BLaER1 (cell line): ENCODE results near the gene TMEM94.
A peak's percentile ranks its signal among the peaks of the same experiment; 100 is the strongest.

Source experiments
- H3K27ac ChIP-seq: shearing (Covaris generic); formaldehyde crosslinking; 2 replicates; pipeline ENCODE4 v1.8.1; 2022
- H3K27me3 ChIP-seq: shearing (Covaris generic); formaldehyde crosslinking; 2 replicates; pipeline ENCODE4 v1.8.1; 2022
- H3K36me3 ChIP-seq: shearing (Covaris generic); formaldehyde crosslinking; 2 replicates; pipeline ENCODE4 v1.8.1; 2022
- H3K4me1 ChIP-seq: shearing (Covaris generic); formaldehyde crosslinking; 2 replicates; pipeline ENCODE4 v1.8.1; 2022
- H3K4me2 ChIP-seq: shearing (Covaris generic); formaldehyde crosslinking; 2 replicates; pipeline ENCODE4 v1.8.1; 2022
- H3K4me3 ChIP-seq: shearing (Covaris generic); formaldehyde crosslinking; 2 replicates; pipeline ENCODE4 v1.8.1; 2022
- H3K9ac ChIP-seq: shearing (Covaris generic); formaldehyde crosslinking; 2 replicates; pipeline ENCODE4 v1.8.1; 2022
- H3K9me3 ChIP-seq: shearing (Covaris generic); formaldehyde crosslinking; 2 replicates; pipeline ENCODE4 v1.8.1; 2022
- H4K20me1 ChIP-seq: shearing (Covaris generic); formaldehyde crosslinking; 2 replicates; pipeline ENCODE4 v1.8.1; 2022
- Cebpa-rat ChIP-seq: shearing (Covaris generic); IDR thresholded peaks from 2 replicates; pipeline ENCODE4 v1.8.1; 2022

TMEM94 gene

GRCh38 chr17:75505640-75506039 lies 49.2 kb downstream of the TMEM94 start:
- H4K20me1 ChIP-seq = peaks cover 47% of the 10 kb centered on the region
- peaks cover 97% of the 10 kb centered on the region for H3K4me1 ChIP-seq
- H3K27ac ChIP-seq = peak overlapping the region; percentile 38
- peak overlapping the region; percentile 73 for H3K4me2 ChIP-seq
- H3K9me3 ChIP-seq = no peaks in the 10 kb centered on the region
- 0 out of 2 replicates have a peak overlapping the region, but pooled peaks have one; percentile 38 for H3K9ac ChIP-seq
- H3K27me3 ChIP-seq = no peaks in the 10 kb centered on the region
- H3K4me3 ChIP-seq = no peak overlapping the region
- peaks cover 97% of the 10 kb centered on the region for H3K36me3 ChIP-seq
- TF ChIP-seq Cebpa-rat = no peak

GRCh38 chr17:75506134-75506533 lies 49.7 kb downstream of the TMEM94 start:
- Histone ChIP-seq H3K9me3 (no peaks in the 10 kb centered on the region), H3K27me3 (no peaks in the 10 kb centered on the region), H3K4me1 (peaks cover 97% of the 10 kb centered on the region), H3K4me3 (no peak overlapping the region), H3K36me3 (peaks cover 97% of the 10 kb centered on the region), H3K27ac (peak overlapping the region; percentile 38), H3K4me2 (peak overlapping the region; percentile 73), H4K20me1 (peaks cover 52% of the 10 kb centered on the region), H3K9ac (0 out of 2 replicates have a peak overlapping the region, but pooled peaks have one; percentile 38)
- no peak for TF ChIP-seq Cebpa-rat

DNA sequence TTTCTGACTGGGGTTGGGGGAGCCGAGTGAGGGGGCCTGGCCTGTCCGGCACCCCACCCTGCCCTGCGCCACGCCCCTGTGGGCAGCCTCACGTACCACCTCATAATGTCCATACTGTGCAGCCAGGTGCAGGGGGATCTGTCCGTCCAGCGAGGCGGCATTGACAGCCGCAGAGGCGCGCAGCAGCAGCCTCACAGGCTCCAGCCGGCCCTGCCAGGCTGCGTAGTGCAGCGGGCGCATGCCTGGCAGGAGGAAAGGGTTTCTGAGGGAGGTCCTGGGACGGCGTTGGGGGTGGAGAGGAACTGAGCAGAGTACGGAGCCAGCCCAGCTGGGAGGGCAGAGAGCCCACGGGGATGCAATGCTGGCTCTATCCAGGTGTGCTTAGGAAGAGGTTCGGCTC lies 50.5 kb downstream of the TMEM94 start:
- H3K9ac ChIP-seq = peak overlapping the region; percentile 38; the same call in 1 of the 2 replicates
- H4K20me1 ChIP-seq = peaks cover 59% of the 10 kb centered on the region
- H3K27ac ChIP-seq = peak overlapping the region; percentile 72; the same call in 1 of the 2 replicates
- no peak for TF ChIP-seq Cebpa-rat
- H3K4me2 ChIP-seq = peak overlapping the region; percentile 73
- peaks cover 97% of the 10 kb centered on the region for H3K4me1 ChIP-seq
- no peaks in the 10 kb centered on the region for H3K9me3 ChIP-seq
- H3K36me3 ChIP-seq = peaks cover 97% of the 10 kb centered on the region
- H3K27me3 ChIP-seq = no peaks in the 10 kb centered on the region
- no peak overlapping the region for H3K4me3 ChIP-seq

DNA sequence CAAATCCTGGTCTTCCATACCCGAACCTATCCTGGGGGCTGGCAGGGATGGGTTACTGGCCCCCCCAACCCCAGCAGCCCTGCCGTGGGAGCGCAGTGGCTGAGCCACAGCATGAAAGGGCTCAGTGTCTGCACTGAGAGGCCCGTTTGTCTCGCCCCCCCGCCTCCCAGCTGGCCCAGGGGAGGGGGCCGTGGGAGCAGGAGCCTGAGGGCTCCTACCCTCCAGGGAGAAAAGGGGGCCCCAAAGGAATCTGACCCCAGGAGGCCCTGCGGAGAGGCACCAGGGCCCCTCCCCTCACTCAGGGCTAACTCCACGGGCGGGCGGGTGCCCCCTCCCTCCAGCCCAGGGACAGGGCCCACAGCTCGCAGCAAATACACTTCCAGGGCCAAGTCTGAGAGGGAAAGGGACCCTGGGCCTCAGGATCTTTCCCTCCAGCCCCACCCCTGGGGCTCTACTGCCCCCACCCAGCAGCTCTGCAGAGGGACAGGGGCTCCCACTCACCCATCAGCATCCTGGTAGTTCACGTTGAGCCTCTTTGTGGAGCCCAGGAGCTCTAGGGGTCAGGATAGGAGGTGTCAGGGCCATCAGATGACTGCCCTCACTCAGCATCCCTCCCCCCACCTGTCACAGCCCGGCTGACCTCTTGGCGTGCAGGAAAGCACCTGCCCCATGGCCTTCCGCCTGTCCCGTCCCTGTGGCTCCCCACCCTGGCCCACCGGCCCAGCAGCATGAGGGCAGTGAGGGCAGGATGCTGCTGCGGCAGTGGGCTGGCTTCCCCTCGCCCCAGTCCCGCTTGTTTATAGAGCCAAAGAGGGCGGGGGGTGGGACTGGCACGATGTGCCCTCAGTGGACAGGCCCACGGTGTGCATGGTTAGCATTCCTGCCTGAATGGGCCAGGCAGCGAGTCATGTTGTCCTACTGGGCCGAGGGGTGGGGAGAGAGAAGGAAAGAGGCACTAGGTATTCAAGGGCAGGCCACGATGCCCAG lies 51.6 kb downstream of the TMEM94 start:
- Histone ChIP-seq H3K4me3 (no peak overlapping the region), H3K9ac (peak overlapping the region; percentile 67), H4K20me1 (peaks cover 71% of the 10 kb centered on the region), H3K27ac (peak overlapping the region; percentile 72), H3K36me3 (peaks cover 95% of the 10 kb centered on the region), H3K9me3 (no peaks in the 10 kb centered on the region), H3K4me2 (peak overlapping the region; percentile 73), H3K4me1 (peaks cover 100% of the 10 kb centered on the region), H3K27me3 (no peaks in the 10 kb centered on the region)
- TF ChIP-seq Cebpa-rat = no peak

DNA sequence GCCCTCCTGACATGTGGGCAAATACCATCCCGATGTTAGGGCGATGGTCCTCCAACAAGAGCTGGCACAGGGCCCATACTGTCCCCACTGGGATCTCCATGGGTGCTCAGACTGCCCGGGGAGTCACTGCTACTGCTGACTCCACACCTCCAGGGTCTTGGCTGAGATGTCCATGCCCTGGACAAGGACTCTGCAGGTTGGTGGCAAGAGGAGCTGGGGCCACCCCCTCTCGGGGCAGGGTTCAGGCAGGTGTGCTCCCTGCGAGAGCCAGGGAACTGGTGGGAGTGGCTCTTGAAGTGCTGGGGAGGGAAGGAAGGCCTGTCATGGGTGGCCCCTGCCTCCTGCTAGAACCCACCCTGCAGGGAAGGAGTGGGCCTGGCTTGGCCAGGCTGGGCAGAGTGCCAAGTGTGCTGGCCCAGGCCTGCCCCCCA lies 52.5 kb downstream of the TMEM94 start:
- TF ChIP-seq Cebpa-rat = no peak

DNA sequence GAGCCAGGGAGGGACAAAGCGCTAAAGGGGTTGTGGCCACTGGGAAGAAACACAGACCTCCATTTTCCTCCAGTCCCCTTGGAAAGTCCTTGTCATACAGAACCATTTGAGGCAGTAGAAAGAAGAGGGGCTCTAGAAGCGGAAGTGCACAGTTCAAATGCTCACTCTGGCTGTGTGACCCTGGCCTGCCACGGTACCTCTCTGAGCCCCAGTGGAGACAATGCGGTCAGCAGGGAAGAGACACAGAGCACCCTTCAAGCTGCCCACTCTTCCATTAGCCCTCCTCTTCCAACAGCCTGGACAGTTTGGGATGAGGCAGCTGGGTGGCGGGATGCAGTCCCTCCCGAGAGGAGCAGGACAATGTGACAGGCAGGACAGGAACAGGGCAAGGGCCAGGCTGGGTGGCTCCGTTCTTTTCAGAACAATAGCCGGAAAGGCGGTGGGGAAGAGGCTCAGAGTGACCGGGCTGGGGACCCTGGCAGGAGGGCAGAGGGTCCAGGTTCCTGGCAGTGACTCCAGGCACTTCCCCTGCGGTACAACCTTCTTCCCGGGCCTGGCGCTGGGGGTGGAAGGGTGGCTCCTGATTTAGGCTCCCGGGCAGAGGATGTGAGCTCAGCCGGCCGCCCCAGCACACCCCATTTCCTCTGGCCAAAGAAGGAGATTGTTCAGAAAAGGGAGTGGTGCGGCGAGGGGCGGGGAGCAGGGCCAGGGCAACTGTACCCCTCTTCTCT lies 53.3 kb downstream of the TMEM94 start:
- Histone ChIP-seq H3K4me3 (no peak overlapping the region), H3K27ac (peak overlapping the region; percentile 72), H4K20me1 (peaks cover 82% of the 10 kb centered on the region), H3K4me2 (peak overlapping the region; percentile 73), H3K36me3 (peaks cover 86% of the 10 kb centered on the region), H3K27me3 (no peaks in the 10 kb centered on the region), H3K9ac (peak overlapping the region; percentile 65), H3K9me3 (no peaks in the 10 kb centered on the region), H3K4me1 (peaks cover 97% of the 10 kb centered on the region)
- TF ChIP-seq Cebpa-rat = no peak

More for the DNA sequence above, 52.5 kb downstream of the TMEM94 start:
- H3K9me3 ChIP-seq = no peaks in the 10 kb centered on the region
- H3K27ac ChIP-seq = peak overlapping the region; percentile 72
- H4K20me1 ChIP-seq = peaks cover 80% of the 10 kb centered on the region
- no peak overlapping the region for H3K4me3 ChIP-seq
- H3K36me3 ChIP-seq = peaks cover 94% of the 10 kb centered on the region
- H3K27me3 ChIP-seq = no peaks in the 10 kb centered on the region
- H3K9ac ChIP-seq = peak overlapping the region; percentile 65
- peaks cover 100% of the 10 kb centered on the region for H3K4me1 ChIP-seq
- H3K4me2 ChIP-seq = peak overlapping the region; percentile 73

DNA sequence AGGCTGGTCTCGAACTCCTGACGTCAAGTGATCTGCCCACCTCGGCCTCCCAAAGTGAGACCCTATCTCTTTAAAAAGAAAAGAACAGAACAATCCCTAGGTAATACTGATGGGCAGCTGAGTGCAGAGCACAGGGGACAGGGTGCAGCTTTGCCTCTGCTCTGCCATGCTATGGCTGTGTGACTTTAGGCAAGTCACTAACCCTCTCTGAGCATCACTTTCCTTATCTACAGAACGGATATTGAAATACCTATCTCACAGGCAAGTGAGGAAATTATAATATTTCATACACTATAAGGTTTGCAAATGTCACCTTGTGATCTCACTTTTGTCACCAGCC lies 54.8 kb downstream of the TMEM94 start:
- Histone ChIP-seq H3K9me3 (no peaks in the 10 kb centered on the region), H3K36me3 (peaks cover 71% of the 10 kb centered on the region), H4K20me1 (peaks cover 78% of the 10 kb centered on the region), H3K27me3 (no peaks in the 10 kb centered on the region), H3K4me1 (peaks cover 82% of the 10 kb centered on the region), H3K27ac (peak overlapping the region; percentile 91; the same call in 1 of the 2 replicates), H3K4me2 (peak overlapping the region; percentile 97), H3K4me3 (no peak overlapping the region), H3K9ac (peak overlapping the region; percentile 91)
- no peak for TF ChIP-seq Cebpa-rat

- Histone ChIP-seq H3K27me3 (no peaks in the 10 kb centered on the region), H3K4me3 (peak overlapping the region; percentile 38; the same call in 1 of the 2 replicates), H3K4me1 (peaks cover 75% of the 10 kb centered on the region), H3K27ac (peak overlapping the region; percentile 91), H4K20me1 (peaks cover 80% of the 10 kb centered on the region), H3K9me3 (no peaks in the 10 kb centered on the region), H3K36me3 (peaks cover 64% of the 10 kb centered on the region), H3K4me2 (peak overlapping the region; percentile 97), H3K9ac (peak overlapping the region; percentile 91)
- no peak for TF ChIP-seq Cebpa-rat
Measured at GRCh38 chr17:75511610-75512575, 55.5 kb downstream of the TMEM94 start.
